K562 (cell line): Measurements from ENCODE around the gene XRCC3. TPM values are rescaled to one million over a fixed set of nuclear protein-coding genes. Genes with fewer than 3 reads are reported as not detected.

ENCODE experiments used
- CHD1 ChIP-seq: fragments of 200-600 bp; sonication (generic); IDR thresholded peaks from one replicate; pipeline ENCODE4 v1.6.1; 2012; ENCODE audit warnings: mild to moderate bottlenecking, moderate library complexity, low read length, inconsistent platforms
- CXXC5 ChIP-seq: fragments of 250-450 bp; sonication (Bioruptor Pico); IDR thresholded peaks from 2 replicates; pipeline ENCODE4 v1.8.0; 2022; ENCODE audit warnings: inconsistent platforms, mild to moderate bottlenecking, moderate library complexity
- EGR1 ChIP-seq: fragments of 450-650 bp; conservative IDR thresholded peaks from 2 replicates; pipeline ENCODE4 v1.6.1; 2017; ENCODE audit warnings: mild to moderate bottlenecking
- HIVEP1 ChIP-seq: fragments of 250-450 bp; sonication (Bioruptor Pico); IDR thresholded peaks from 2 replicates; pipeline ENCODE4 v1.4.0; 2020; ENCODE audit warnings: mild to moderate bottlenecking
- HOXB6 ChIP-seq: fragments of 250-450 bp; sonication (Bioruptor Pico); IDR thresholded peaks from 2 replicates; pipeline ENCODE4 v1.5.1; 2022; ENCODE audit warnings: mild to moderate bottlenecking, borderline replicate concordance
- KLF10 ChIP-seq: fragments of 250-450 bp; sonication (Bioruptor Pico); IDR thresholded peaks from 2 replicates; pipeline ENCODE4 v1.6.1; 2021; ENCODE audit warnings: matching md5 sums
- POLR2A ChIP-seq: fragments of 450-650 bp; conservative IDR thresholded peaks from 2 replicates; pipeline ENCODE4 v1.6.1; 2016
- SAFB ChIP-seq: fragments of 200-400 bp; formaldehyde crosslinking; IDR thresholded peaks from 2 replicates; pipeline ENCODE4 v1.6.1; 2017; ENCODE audit warnings: low read depth, low read length, borderline replicate concordance
- SOX6 ChIP-seq: fragments of 450-650 bp; IDR thresholded peaks from 2 replicates; pipeline ENCODE4 v1.6.1; 2014; ENCODE audit warnings: mild to moderate bottlenecking
- ZBTB7A ChIP-seq: IDR thresholded peaks from 2 replicates; pipeline ENCODE4 v1.6.1; 2011; ENCODE audit warnings: low read depth, mild to moderate bottlenecking, low read length, moderate library complexity, borderline replicate concordance; ENCODE audit not compliant: control insufficient read depth
- ZNF165 ChIP-seq: fragments of 250-450 bp; sonication (Bioruptor Pico); IDR thresholded peaks from 2 replicates; pipeline ENCODE4 v1.4.0; 2020; ENCODE audit warnings: borderline replicate concordance
- ZNF23 ChIP-seq: fragments of 250-450 bp; sonication (Bioruptor Pico); IDR thresholded peaks from 2 replicates; pipeline ENCODE4 v1.4.0; 2020; ENCODE audit warnings: mild to moderate bottlenecking
- ZNF232 ChIP-seq: sonication (generic); formaldehyde crosslinking; IDR thresholded peaks from 2 replicates; pipeline ENCODE4 v1.8.0; 2022; ENCODE audit warnings: mild to moderate bottlenecking, missing genetic modification reagents
- ZNF354B ChIP-seq: fragments of 250-450 bp; sonication (Bioruptor Pico); IDR thresholded peaks from 2 replicates; pipeline ENCODE4 v1.4.0; 2020
- ZNF695 ChIP-seq: fragments of 450-650 bp; formaldehyde crosslinking; IDR thresholded peaks from 2 replicates; pipeline ENCODE4 v1.4.0; 2020; ENCODE audit warnings: mild to moderate bottlenecking, moderate library complexity
- polyA plus RNA-seq, 8 experiments: library from polyadenylated mRNA; depleted of rRNA in 4 of 8; stranded (reverse) in 5 of 8; unstranded in 3 of 8; fragments of >200 nt; fragmentation: Nextera tagmentation in 2 of 8; fragmentation: Illumina TruSeq in 1 of 8; extraction: Ambion mirVana in 2 of 8; extraction: Trizol in 1 of 8; gene quantifications; 2 replicates each; pipeline versions ENCODE4 v1.2.1 to v1.2.3, GENCODE V29; 2011 to 2014; ENCODE audit warnings: inconsistent platforms in 1 of 8, missing spikeins in 1 of 8
- total RNA-seq, 7 experiments: library from RNA; depleted of rRNA in 6 of 7; stranded (reverse); fragments of >200 nt in 6 of 7; fragmentation: Illumina TruSeq in 2 of 7; extraction: Trizol in 2 of 7; gene quantifications; 2 replicates each; pipeline versions ENCODE4 v1.2.1 to v1.2.3, GENCODE V29; 2011 to 2021; ENCODE audit warnings: low replicate concordance in 1 of 7
- TF ChIP-seq, protein P1 (sequence below), 2 experiments: IDR thresholded peaks; 2 replicates each; pipeline ENCODE4 v1.6.1; 2011; ENCODE audit warnings: borderline replicate concordance in 1 of 2, control low read depth in 1 of 2, low read depth in 1 of 2, low read length in 1 of 2, mild to moderate bottlenecking in 1 of 2, mixed read lengths in 1 of 2, moderate library complexity in 1 of 2; ENCODE audit not compliant: insufficient read depth in 1 of 2, insufficient read length in 1 of 2, poor library complexity in 1 of 2, severe bottlenecking in 1 of 2; ENCODE audit errors: extremely low read depth in 1 of 2

The XRCC3 gene
- total and polyA plus RNA-seq, 9 of the 15 experiments (the other 6 are each of a cell fraction or from before 2014, with no cell fraction given): 0.34 to 59.3 (median 30.3) TPM

DNA sequence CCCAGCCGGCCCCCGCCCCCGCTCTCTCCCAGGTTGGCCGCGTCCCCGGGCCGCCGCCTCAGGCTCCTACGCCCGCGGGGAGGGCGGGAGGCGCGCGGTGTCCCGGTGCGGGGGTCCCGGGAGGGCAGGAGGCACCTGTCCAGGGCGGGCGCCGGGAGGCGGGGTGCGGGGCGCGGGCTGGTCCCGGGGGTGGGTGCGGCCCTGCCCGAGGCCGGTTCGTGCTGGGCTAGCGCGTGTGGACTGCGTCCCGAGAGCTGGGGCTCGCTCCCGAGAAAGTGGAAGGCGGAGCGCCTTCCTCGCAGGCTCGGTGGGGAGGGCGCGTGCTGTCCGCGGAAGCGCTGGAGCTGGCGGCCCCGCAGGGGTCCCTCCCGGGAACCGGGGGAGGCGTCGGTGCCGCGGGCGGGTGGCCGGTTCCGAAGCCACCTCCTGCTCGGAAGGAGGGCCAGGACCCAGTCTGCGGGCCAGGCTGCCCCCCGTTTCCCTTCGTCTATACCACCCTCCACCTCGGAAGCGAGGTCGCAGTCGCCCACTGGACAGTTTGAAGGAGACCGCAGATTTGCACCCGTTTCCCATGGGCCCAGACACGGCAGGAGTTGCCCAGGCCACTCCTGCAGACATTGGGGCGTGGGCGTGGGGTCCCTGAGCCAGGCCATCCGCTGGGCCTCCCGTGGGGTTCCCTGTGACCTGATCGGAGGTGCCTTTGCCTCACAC is 995 bp upstream of the XRCC3 start (continued):
- TF ChIP-seq, protein P1, sequence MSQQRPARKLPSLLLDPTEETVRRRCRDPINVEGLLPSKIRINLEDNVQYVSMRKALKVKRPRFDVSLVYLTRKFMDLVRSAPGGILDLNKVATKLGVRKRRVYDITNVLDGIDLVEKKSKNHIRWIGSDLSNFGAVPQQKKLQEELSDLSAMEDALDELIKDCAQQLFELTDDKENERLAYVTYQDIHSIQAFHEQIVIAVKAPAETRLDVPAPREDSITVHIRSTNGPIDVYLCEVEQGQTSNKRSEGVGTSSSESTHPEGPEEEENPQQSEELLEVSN (IDR thresholded peaks at IDR 0.05; ENCODE audit: borderline replicate concordance in 1 of 2, extremely low read depth in 1 of 2, insufficient read depth in 1 of 2, insufficient read length in 1 of 2, low read depth in 1 of 2, low read length in 1 of 2, poor library complexity in 1 of 2, severe bottlenecking in 1 of 2): peak in 1 of 2 experiments; percentile 39
- TF ChIP-seq ZBTB7A (peak; percentile 48; the same call in 1 of the 2 replicates), POLR2A (no peak), SOX6 (no peak), ZNF232 (CRISPR knock-in tag) (no peak), EGR1 (peak; percentile 55), HOXB6 (CRISPR knock-in tag) (no peak), ZNF23 (CRISPR knock-in tag) (no peak), ZNF354B (CRISPR knock-in tag) (no peak), CXXC5 (CRISPR knock-in tag) (no peak), ZNF695 (CRISPR knock-in tag) (no peak), KLF10 (CRISPR knock-in tag) (no peak), SAFB (no peak; the same call in 1 of the 2 replicates), CHD1 (peak; percentile 75), ZNF165 (CRISPR knock-in tag) (no peak), HIVEP1 (CRISPR knock-in tag) (no peak)
